ENCODE data around the gene ERP27. TPM values are rescaled to one million over a fixed set of nuclear protein-coding genes. Genes with fewer than 3 reads are reported as not detected.

The ERP27 gene
- total RNA-seq, 4 donors from 2014 or later = 0.42 TPM; not detected in 3

DNA sequence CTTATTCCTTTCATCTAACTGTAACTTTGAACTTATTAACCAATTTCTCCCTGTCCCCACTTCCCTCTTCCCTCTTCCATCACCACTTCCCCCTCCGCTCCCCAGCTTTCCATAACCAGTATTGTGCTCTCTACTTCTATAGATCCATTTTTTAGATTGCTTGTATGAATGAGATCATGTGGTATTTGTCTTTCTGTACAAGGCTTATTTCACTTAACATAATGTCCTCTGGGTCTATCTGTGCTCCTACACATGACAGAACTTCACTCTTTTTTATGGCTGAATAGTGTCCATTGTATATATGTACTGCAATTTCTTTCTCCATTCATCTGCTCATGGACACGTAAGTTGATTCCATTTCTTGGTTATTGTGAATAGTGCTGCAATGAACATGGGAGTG, 14.4 kb downstream of the ERP27 start:
- intact Hi-C loops (cut with DNase I; ENCODE audit: low total_unique reads) = no loop called here
- no peaks in the 10 kb centered on the region for H3K36me3 ChIP-seq
- H3K9me3 ChIP-seq = no peaks in the 10 kb centered on the region
- no peak overlapping the region for H3K27ac ChIP-seq
- no peak for ATAC-seq
- no peak overlapping the region for H3K4me3 ChIP-seq
- TF ChIP-seq, protein P1, sequence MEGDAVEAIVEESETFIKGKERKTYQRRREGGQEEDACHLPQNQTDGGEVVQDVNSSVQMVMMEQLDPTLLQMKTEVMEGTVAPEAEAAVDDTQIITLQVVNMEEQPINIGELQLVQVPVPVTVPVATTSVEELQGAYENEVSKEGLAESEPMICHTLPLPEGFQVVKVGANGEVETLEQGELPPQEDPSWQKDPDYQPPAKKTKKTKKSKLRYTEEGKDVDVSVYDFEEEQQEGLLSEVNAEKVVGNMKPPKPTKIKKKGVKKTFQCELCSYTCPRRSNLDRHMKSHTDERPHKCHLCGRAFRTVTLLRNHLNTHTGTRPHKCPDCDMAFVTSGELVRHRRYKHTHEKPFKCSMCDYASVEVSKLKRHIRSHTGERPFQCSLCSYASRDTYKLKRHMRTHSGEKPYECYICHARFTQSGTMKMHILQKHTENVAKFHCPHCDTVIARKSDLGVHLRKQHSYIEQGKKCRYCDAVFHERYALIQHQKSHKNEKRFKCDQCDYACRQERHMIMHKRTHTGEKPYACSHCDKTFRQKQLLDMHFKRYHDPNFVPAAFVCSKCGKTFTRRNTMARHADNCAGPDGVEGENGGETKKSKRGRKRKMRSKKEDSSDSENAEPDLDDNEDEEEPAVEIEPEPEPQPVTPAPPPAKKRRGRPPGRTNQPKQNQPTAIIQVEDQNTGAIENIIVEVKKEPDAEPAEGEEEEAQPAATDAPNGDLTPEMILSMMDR (IDR thresholded peaks at IDR 0.05 in 4 of 5, conservative IDR thresholded peaks at IDR 0.05 in 1 of 5) = no peak
- H3K27me3 ChIP-seq = no peaks in the 10 kb centered on the region
- DNase-seq = no peak
- no peaks in the 10 kb centered on the region for H3K4me1 ChIP-seq
- in situ Hi-C loops (cut with MboI; ENCODE audit: low sequenced_read_pairs in 4 of 4) = no loop called here

DNA sequence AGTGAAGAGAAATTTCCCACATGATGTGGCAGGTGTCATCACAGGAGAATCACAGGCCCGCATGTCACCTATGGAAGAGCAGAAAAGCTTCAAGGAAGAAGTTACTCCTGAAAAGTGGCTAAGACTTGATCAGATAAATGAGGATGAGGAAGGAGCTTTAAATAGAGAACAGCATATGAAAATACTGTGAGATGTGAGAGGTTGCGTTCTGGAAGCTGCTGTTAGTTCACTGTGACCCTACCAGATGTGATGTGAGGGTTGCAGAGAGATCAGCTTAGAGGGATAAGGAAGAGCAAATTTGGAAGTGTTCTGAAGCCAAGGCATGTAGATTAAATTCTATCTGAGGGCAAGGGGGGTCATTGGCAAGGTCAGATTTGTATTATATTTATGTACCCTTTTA, 17.1 kb downstream of the ERP27 start:
- in situ Hi-C loops (cut with MboI; ENCODE audit: low sequenced_read_pairs in 4 of 4) (no loop called here), intact Hi-C loops (cut with DNase I; ENCODE audit: low total_unique reads) (no loop called here)
- DNase-seq (no peak), ATAC-seq (no peak)
- Histone ChIP-seq H3K27ac (no peak overlapping the region), H3K36me3 (no peaks in the 10 kb centered on the region), H3K4me1 (no peaks in the 10 kb centered on the region), H3K4me3 (no peak overlapping the region), H3K27me3 (no peaks in the 10 kb centered on the region), H3K9me3 (no peaks in the 10 kb centered on the region)
- no peak for TF ChIP-seq POLR2A (IDR thresholded peaks at IDR 0.05)
- TF ChIP-seq, protein P1 (IDR thresholded peaks at IDR 0.05 in 4 of 5, conservative IDR thresholded peaks at IDR 0.05 in 1 of 5) = no peak

DNA sequence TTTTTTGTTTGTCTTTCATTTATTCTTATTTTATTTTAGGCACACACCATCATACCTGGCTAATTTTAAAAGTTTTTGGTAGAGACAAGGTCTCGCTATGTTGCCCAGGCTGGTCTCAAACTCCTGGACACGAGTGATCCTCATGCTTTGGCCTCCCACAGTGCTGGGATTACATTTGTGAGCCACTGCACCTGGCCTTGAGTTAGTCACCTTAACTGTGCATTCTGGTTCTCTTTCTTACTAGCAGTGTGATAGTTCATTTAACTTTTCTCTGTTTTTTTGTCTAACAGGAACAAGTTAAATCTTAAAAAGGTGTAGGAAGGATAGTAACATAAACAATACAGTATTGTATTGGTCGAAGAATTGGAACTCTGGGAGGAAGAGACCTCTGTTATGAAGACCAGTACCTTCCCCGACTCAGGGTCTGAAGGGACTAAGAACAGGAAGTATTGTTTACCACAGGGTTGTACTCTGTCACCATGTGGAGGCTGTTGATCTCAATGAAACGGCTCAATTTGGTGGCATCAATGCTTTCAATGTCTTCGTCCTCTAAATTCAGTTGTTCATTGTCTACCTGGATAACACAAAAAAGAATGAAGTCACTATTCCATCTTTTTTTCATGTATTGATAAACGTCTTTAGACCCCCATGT, 17.7 kb downstream of the ERP27 start:
- intact Hi-C loops (cut with DNase I; ENCODE audit: low total_unique reads) = no loop called here
- Histone ChIP-seq H3K27me3 (no peaks in the 10 kb centered on the region), H3K4me3 (no peak overlapping the region), H3K9me3 (no peaks in the 10 kb centered on the region), H3K36me3 (no peaks in the 10 kb centered on the region), H3K27ac (no peak overlapping the region), H3K4me1 (no peaks in the 10 kb centered on the region)
- ATAC-seq (no peak), DNase-seq (no peak)
- TF ChIP-seq POLR2A (IDR thresholded peaks at IDR 0.05) = no peak
- TF ChIP-seq, protein P1 (IDR thresholded peaks at IDR 0.05 in 4 of 5, conservative IDR thresholded peaks at IDR 0.05 in 1 of 5) = no peak
- in situ Hi-C loops (cut with MboI; ENCODE audit: low sequenced_read_pairs in 4 of 4) = no loop called here

DNA sequence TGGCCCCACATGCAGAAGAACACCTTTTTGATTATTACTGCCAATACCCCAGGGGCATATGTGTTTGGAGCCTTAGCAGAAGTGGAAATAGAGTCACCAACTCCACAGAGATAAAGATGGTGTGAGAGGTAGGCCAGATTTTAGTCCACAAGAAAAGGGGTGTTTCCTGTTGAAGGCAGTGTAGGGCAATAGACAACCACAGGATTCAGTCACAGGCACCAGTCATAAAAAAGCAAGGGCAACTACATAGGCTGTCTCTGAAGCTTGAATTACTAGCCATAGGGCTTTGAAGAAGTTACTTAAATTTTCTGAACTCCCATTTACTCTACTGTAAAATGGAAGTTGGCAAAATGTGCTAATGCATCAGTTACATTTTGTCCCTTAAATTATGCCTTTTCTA, 18.9 kb downstream of the ERP27 start:
- TF ChIP-seq, protein P1 (IDR thresholded peaks at IDR 0.05 in 4 of 5, conservative IDR thresholded peaks at IDR 0.05 in 1 of 5) = no peak
- no peak for TF ChIP-seq POLR2A (IDR thresholded peaks at IDR 0.05)
- no peaks in the 10 kb centered on the region for H3K27me3 ChIP-seq
- no peak overlapping the region for H3K4me3 ChIP-seq
- in situ Hi-C loops (cut with MboI; ENCODE audit: low sequenced_read_pairs in 4 of 4) = no loop called here
- DNase-seq = no peak
- intact Hi-C loops (cut with DNase I; ENCODE audit: low total_unique reads) = no loop called here
- no peaks in the 10 kb centered on the region for H3K4me1 ChIP-seq
- H3K27ac ChIP-seq = no peak overlapping the region
- no peak for ATAC-seq
- H3K36me3 ChIP-seq = no peaks in the 10 kb centered on the region
- H3K9me3 ChIP-seq = no peaks in the 10 kb centered on the region

DNA sequence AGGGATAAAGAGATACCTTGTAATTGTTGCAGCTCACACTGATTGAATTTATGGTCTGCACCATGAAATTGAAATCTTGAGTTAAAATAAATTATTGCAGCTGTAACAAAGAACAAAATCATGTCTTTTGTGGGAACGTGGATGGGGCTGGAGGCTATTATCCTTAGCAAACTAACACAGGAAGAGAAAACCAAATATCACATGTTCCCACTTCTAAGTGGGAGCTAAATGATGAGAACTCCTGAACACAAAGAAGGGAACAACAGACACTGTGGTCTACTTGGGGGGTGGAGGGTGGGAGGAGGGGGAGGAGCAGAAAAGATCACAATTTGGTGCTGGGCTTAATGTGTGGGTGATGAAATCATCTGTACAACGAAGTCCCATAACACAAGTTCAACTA, 22.6 kb downstream of the ERP27 start:
- no peaks in the 10 kb centered on the region for H3K9me3 ChIP-seq
- TF ChIP-seq POLR2A (IDR thresholded peaks at IDR 0.05) = no peak
- TF ChIP-seq, protein P1 (IDR thresholded peaks at IDR 0.05 in 4 of 5, conservative IDR thresholded peaks at IDR 0.05 in 1 of 5) = no peak
- no peak overlapping the region for H3K4me3 ChIP-seq
- H3K27me3 ChIP-seq = no peaks in the 10 kb centered on the region
- H3K4me1 ChIP-seq = no peaks in the 10 kb centered on the region
- DNase-seq (no peak), ATAC-seq (no peak)
- in situ Hi-C loops (cut with MboI; ENCODE audit: low sequenced_read_pairs in 4 of 4) (no loop called here), intact Hi-C loops (cut with DNase I; ENCODE audit: low total_unique reads) (no loop called here)
- no peak overlapping the region for H3K27ac ChIP-seq
- H3K36me3 ChIP-seq = no peaks in the 10 kb centered on the region

Measured in gastrocnemius medialis (tissue), 4 donors.